Suprapubic skin (tissue), 4 donors: ENCODE results near the gene ARSB.

Source experiments
- EP300 ChIP-seq: sonication (generic); formaldehyde crosslinking; IDR thresholded peaks from one replicate; pipeline ENCODE4 v1.6.1; 2017; ENCODE audit warnings: antibody characterized with exemption
- POLR2A ChIP-seq, 2 donors: fragments of 450-650 bp; IDR thresholded peaks; one replicate each; pipeline ENCODE4 v1.6.1; 2017; ENCODE audit warnings: antibody characterized with exemption in 2 of 2, mild to moderate bottlenecking in 2 of 2, moderate library complexity in 2 of 2
- POLR2AphosphoS5 ChIP-seq, 3 donors: sonication (generic); formaldehyde crosslinking; IDR thresholded peaks; one replicate each; pipeline ENCODE4 v1.6.1; 2017; ENCODE audit warnings: antibody characterized with exemption in 3 of 3
- TF ChIP-seq, protein P1 (sequence below), 2 donors: fragments of 200-600 bp in 1 of 2; fragments of 450-650 bp in 1 of 2; sonication (generic) in 1 of 2; IDR thresholded peaks; one replicate each; pipeline ENCODE4 v1.5.1; 2016 to 2019; ENCODE audit warnings: antibody characterized with exemption in 2 of 2, mild to moderate bottlenecking in 1 of 2, moderate library complexity in 1 of 2

DNA sequence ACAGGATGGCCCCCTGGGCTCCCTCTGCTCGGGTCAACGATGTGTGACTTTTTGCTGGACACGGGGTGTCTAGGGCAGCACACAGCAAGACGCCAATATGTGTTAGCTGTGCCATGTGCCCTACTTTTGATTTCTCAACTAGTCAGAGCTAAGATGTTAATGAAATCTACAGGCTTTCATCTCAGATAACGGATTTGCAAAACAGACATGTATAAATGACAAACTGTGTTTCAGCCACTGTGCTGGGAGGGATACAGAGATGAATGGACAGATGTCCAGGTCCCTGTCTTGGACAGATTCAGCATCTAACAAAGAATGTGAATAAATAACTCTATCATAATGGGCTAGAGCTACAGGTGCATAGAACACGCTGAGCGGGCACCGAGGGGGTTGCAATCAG lies 176.3 kb downstream of the ARSB start:
- TF ChIP-seq, protein P1, sequence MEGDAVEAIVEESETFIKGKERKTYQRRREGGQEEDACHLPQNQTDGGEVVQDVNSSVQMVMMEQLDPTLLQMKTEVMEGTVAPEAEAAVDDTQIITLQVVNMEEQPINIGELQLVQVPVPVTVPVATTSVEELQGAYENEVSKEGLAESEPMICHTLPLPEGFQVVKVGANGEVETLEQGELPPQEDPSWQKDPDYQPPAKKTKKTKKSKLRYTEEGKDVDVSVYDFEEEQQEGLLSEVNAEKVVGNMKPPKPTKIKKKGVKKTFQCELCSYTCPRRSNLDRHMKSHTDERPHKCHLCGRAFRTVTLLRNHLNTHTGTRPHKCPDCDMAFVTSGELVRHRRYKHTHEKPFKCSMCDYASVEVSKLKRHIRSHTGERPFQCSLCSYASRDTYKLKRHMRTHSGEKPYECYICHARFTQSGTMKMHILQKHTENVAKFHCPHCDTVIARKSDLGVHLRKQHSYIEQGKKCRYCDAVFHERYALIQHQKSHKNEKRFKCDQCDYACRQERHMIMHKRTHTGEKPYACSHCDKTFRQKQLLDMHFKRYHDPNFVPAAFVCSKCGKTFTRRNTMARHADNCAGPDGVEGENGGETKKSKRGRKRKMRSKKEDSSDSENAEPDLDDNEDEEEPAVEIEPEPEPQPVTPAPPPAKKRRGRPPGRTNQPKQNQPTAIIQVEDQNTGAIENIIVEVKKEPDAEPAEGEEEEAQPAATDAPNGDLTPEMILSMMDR (IDR thresholded peaks at IDR 0.05): no peak
- TF ChIP-seq POLR2A (IDR thresholded peaks at IDR 0.05) (no peak), POLR2AphosphoS5 (IDR thresholded peaks at IDR 0.05) (no peak), EP300 (no peak)
